Activated T-cell treated with anti-CD3 and anti-CD28 coated beads, Interleukin-2, amount 50 U/mL, for 24 hours (primary cell): ENCODE results near the gene UTRN.

ENCODE experiments used
- DNase-seq: peaks from one replicate; pipeline ENCODE4 v3.0.0-alpha.2; 2020
- H3K27ac Mint-ChIP-seq: 2 replicates; pipeline ENCODE4 v1.8.0; 2020; ENCODE audit warnings: mild to moderate bottlenecking, mixed read lengths
- H3K27me3 Mint-ChIP-seq: 2 replicates; pipeline ENCODE4 v1.8.0; 2020; ENCODE audit warnings: mixed read lengths
- H3K36me3 Mint-ChIP-seq: 2 replicates; pipeline ENCODE4 v1.8.0; 2020; ENCODE audit warnings: low read depth, mixed read lengths
- H3K4me1 Mint-ChIP-seq: 2 replicates; pipeline ENCODE4 v1.8.0; 2020; ENCODE audit warnings: low read depth, mixed read lengths
- H3K4me3 Mint-ChIP-seq: 2 replicates; pipeline ENCODE4 v1.8.0; 2020; ENCODE audit warnings: mild to moderate bottlenecking, moderate library complexity, mixed read lengths
- H3K9me3 Mint-ChIP-seq: 2 replicates; pipeline ENCODE4 v1.8.0; 2020; ENCODE audit warnings: mixed read lengths

Gene UTRN

GRCh38 chr6:144314562-144314961 is 29.4 kb downstream of the UTRN start:
- H3K4me3 Mint-ChIP-seq: no peak overlapping the region
- no peaks in the 10 kb centered on the region for H3K36me3 Mint-ChIP-seq

GRCh38 chr6:144315226-144315980 is 30.3 kb downstream of the UTRN start:
- Mint-ChIP-seq H3K4me1 (peaks cover 10% of the 10 kb centered on the region), H3K36me3 (no peaks in the 10 kb centered on the region), H3K4me3 (no peak overlapping the region), H3K9me3 (no peaks in the 10 kb centered on the region), H3K27me3 (no peaks in the 10 kb centered on the region), H3K27ac (no peak overlapping the region)
- DNase-seq: no peak

More at GRCh38 chr6:144314562-144314961, 29.4 kb downstream of the UTRN start:
- DNase-seq: no peak
- Mint-ChIP-seq H3K27ac (no peak overlapping the region), H3K27me3 (no peaks in the 10 kb centered on the region), H3K9me3 (no peaks in the 10 kb centered on the region), H3K4me1 (peaks cover 15% of the 10 kb centered on the region)

- no peaks in the 10 kb centered on the region for H3K9me3 Mint-ChIP-seq
- peaks cover 10% of the 10 kb centered on the region for H3K4me1 Mint-ChIP-seq
- no peak overlapping the region for H3K27ac Mint-ChIP-seq
- no peaks in the 10 kb centered on the region for H3K36me3 Mint-ChIP-seq
- no peaks in the 10 kb centered on the region for H3K27me3 Mint-ChIP-seq
- H3K4me3 Mint-ChIP-seq: no peak overlapping the region
- no peak for DNase-seq
Observed at GRCh38 chr6:144315981-144316861, 31.1 kb downstream of the UTRN start.

- Mint-ChIP-seq H3K27me3 (no peaks in the 10 kb centered on the region), H3K4me1 (peaks cover 8% of the 10 kb centered on the region), H3K4me3 (no peak overlapping the region), H3K9me3 (no peaks in the 10 kb centered on the region), H3K36me3 (no peaks in the 10 kb centered on the region), H3K27ac (no peak overlapping the region)
- no peak for DNase-seq
Observed at GRCh38 chr6:144316862-144317195, 31.7 kb downstream of the UTRN start.

GRCh38 chr6:144317736-144318135 is 32.6 kb downstream of the UTRN start:
- Mint-ChIP-seq H3K4me1 (peaks cover 8% of the 10 kb centered on the region), H3K27ac (no peak overlapping the region), H3K9me3 (no peaks in the 10 kb centered on the region), H3K4me3 (no peak overlapping the region), H3K36me3 (no peaks in the 10 kb centered on the region), H3K27me3 (no peaks in the 10 kb centered on the region)
- DNase-seq: no peak

GRCh38 chr6:144319211-144319610 is 34.1 kb downstream of the UTRN start:
- no peaks in the 10 kb centered on the region for H3K36me3 Mint-ChIP-seq
- DNase-seq: no peak
- H3K9me3 Mint-ChIP-seq: no peaks in the 10 kb centered on the region
- no peaks in the 10 kb centered on the region for H3K27me3 Mint-ChIP-seq
- H3K4me3 Mint-ChIP-seq: no peak overlapping the region
- H3K27ac Mint-ChIP-seq: no peak overlapping the region
- peaks cover 8% of the 10 kb centered on the region for H3K4me1 Mint-ChIP-seq

- H3K4me3 Mint-ChIP-seq: no peak overlapping the region
Observed at GRCh38 chr6:144320741-144321140, 35.6 kb downstream of the UTRN start.

GRCh38 chr6:144321839-144322591 is 36.9 kb downstream of the UTRN start:
- no peak overlapping the region for H3K4me3 Mint-ChIP-seq
- no peaks in the 10 kb centered on the region for H3K9me3 Mint-ChIP-seq
- H3K27me3 Mint-ChIP-seq: no peaks in the 10 kb centered on the region
- no peak for DNase-seq
- peaks cover 9% of the 10 kb centered on the region for H3K4me1 Mint-ChIP-seq
- H3K27ac Mint-ChIP-seq: no peak overlapping the region
- H3K36me3 Mint-ChIP-seq: no peaks in the 10 kb centered on the region

More at GRCh38 chr6:144320741-144321140, 35.6 kb downstream of the UTRN start:
- Mint-ChIP-seq H3K36me3 (no peaks in the 10 kb centered on the region), H3K27me3 (no peaks in the 10 kb centered on the region), H3K27ac (no peak overlapping the region), H3K4me1 (peaks cover 9% of the 10 kb centered on the region), H3K9me3 (no peaks in the 10 kb centered on the region)
- DNase-seq: no peak

GRCh38 chr6:144325232-144325631 is 40.1 kb downstream of the UTRN start:
- peaks cover 9% of the 10 kb centered on the region for H3K4me1 Mint-ChIP-seq
- DNase-seq: no peak
- H3K27ac Mint-ChIP-seq: no peak overlapping the region
- H3K27me3 Mint-ChIP-seq: no peaks in the 10 kb centered on the region
- no peaks in the 10 kb centered on the region for H3K9me3 Mint-ChIP-seq
- H3K4me3 Mint-ChIP-seq: no peak overlapping the region
- H3K36me3 Mint-ChIP-seq: no peaks in the 10 kb centered on the region

- Mint-ChIP-seq H3K9me3 (no peaks in the 10 kb centered on the region), H3K4me3 (no peak overlapping the region), H3K27me3 (no peaks in the 10 kb centered on the region), H3K27ac (no peak overlapping the region), H3K4me1 (peaks cover 1% of the 10 kb centered on the region), H3K36me3 (no peaks in the 10 kb centered on the region)
- no peak for DNase-seq
Observed at GRCh38 chr6:144326393-144326792, 41.3 kb downstream of the UTRN start.

GRCh38 chr6:144327081-144327480 is 41.9 kb downstream of the UTRN start:
- DNase-seq: no peak
- H3K4me1 Mint-ChIP-seq: peaks cover 1% of the 10 kb centered on the region
- H3K27ac Mint-ChIP-seq: no peak overlapping the region
- H3K4me3 Mint-ChIP-seq: no peak overlapping the region
- H3K36me3 Mint-ChIP-seq: no peaks in the 10 kb centered on the region
- H3K27me3 Mint-ChIP-seq: no peaks in the 10 kb centered on the region
- no peaks in the 10 kb centered on the region for H3K9me3 Mint-ChIP-seq

- no peaks in the 10 kb centered on the region for H3K9me3 Mint-ChIP-seq
- no peak overlapping the region for H3K27ac Mint-ChIP-seq
Observed at GRCh38 chr6:144330017-144330987, 45.2 kb downstream of the UTRN start.

GRCh38 chr6:144331491-144331969 is 46.4 kb downstream of the UTRN start:
- Mint-ChIP-seq H3K4me1 (peaks cover 32% of the 10 kb centered on the region), H3K27me3 (no peaks in the 10 kb centered on the region), H3K27ac (no peak overlapping the region)

More at GRCh38 chr6:144330017-144330987, 45.2 kb downstream of the UTRN start:
- H3K4me1 Mint-ChIP-seq: peaks cover 20% of the 10 kb centered on the region
- DNase-seq: no peak
- no peak overlapping the region for H3K4me3 Mint-ChIP-seq
- no peaks in the 10 kb centered on the region for H3K36me3 Mint-ChIP-seq
- H3K27me3 Mint-ChIP-seq: no peaks in the 10 kb centered on the region

More at GRCh38 chr6:144331491-144331969, 46.4 kb downstream of the UTRN start:
- Mint-ChIP-seq H3K4me3 (no peak overlapping the region), H3K36me3 (no peaks in the 10 kb centered on the region), H3K9me3 (no peaks in the 10 kb centered on the region)
- DNase-seq: no peak
